Trophoblast cell (in vitro differentiated cells and primary cell): Measurements from ENCODE around the gene AKNA.

ENCODE experiments used
- DNase-seq, 2 donors: peaks; one replicate each; pipeline ENCODE4 v3.0.0-alpha.2; 2016
- H2AFZ ChIP-seq: 2 replicates; pipeline ENCODE4 v1.6.1; 2013; ENCODE audit warnings: low read length, moderate library complexity, mild to moderate bottlenecking; ENCODE audit not compliant: insufficient read depth, poor library complexity
- H2AK5ac ChIP-seq: 2 replicates; pipeline ENCODE4 v1.6.1; 2013; ENCODE audit warnings: mild to moderate bottlenecking, low read length
- H2BK120ac ChIP-seq: 2 replicates; pipeline ENCODE4 v1.6.1; 2013; ENCODE audit warnings: low read length, mild to moderate bottlenecking, moderate library complexity; ENCODE audit not compliant: insufficient read depth, poor library complexity
- H2BK12ac ChIP-seq: 2 replicates; pipeline ENCODE4 v1.6.1; 2013; ENCODE audit warnings: mild to moderate bottlenecking, low read length, moderate library complexity
- H2BK5ac ChIP-seq: 2 replicates; pipeline ENCODE4 v1.6.1; 2013; ENCODE audit warnings: low read length, low read depth, moderate library complexity, mild to moderate bottlenecking; ENCODE audit not compliant: poor library complexity
- H3K14ac ChIP-seq: 2 replicates; pipeline ENCODE4 v1.6.1; 2013; ENCODE audit warnings: mild to moderate bottlenecking, low read length
- H3K18ac ChIP-seq: 2 replicates; pipeline ENCODE4 v1.6.1; 2013; ENCODE audit warnings: mild to moderate bottlenecking, low read length
- H3K23ac ChIP-seq: 2 replicates; pipeline ENCODE4 v1.6.1; 2013; ENCODE audit warnings: low read length
- H3K27ac ChIP-seq: 2 replicates; pipeline ENCODE4 v1.5.1; 2013; ENCODE audit warnings: low read depth, mild to moderate bottlenecking, inconsistent platforms, low read length, moderate library complexity
- H3K27me3 ChIP-seq: 2 replicates; pipeline ENCODE4 v1.6.1; 2013; ENCODE audit warnings: inconsistent platforms, mild to moderate bottlenecking, low read length, moderate library complexity; ENCODE audit not compliant: insufficient read depth
- H3K36me3 ChIP-seq, 2 experiments: 1 replicate in 1 of 2; 2 replicates in 1 of 2; pipeline ENCODE4 v1.6.1; 2013; ENCODE audit warnings: low read length in 2 of 2, mild to moderate bottlenecking in 2 of 2, moderate library complexity in 1 of 2; ENCODE audit not compliant: insufficient read depth in 2 of 2, control insufficient read depth in 1 of 2
- H3K4ac ChIP-seq: 2 replicates; pipeline ENCODE4 v1.6.1; 2013; ENCODE audit warnings: low read depth, mild to moderate bottlenecking, low read length, moderate library complexity
- H3K4me1 ChIP-seq, 2 experiments: 1 replicate in 1 of 2; 2 replicates in 1 of 2; pipeline ENCODE4 v1.6.1; 2013; ENCODE audit warnings: low read length in 2 of 2, mild to moderate bottlenecking in 2 of 2, moderate library complexity in 1 of 2; ENCODE audit not compliant: insufficient read depth in 2 of 2, control insufficient read depth in 1 of 2
- H3K4me2 ChIP-seq: 2 replicates; pipeline ENCODE4 v1.6.1; 2013; ENCODE audit warnings: inconsistent platforms, mild to moderate bottlenecking, low read length, moderate library complexity
- H3K4me3 ChIP-seq: 2 replicates; pipeline ENCODE4 v1.5.1; 2013; ENCODE audit warnings: mild to moderate bottlenecking, low read depth, low read length, inconsistent platforms
- H3K79me1 ChIP-seq: one replicate; pipeline ENCODE4 v1.6.1; 2013; ENCODE audit warnings: low read length
- H3K79me2 ChIP-seq: 2 replicates; pipeline ENCODE4 v1.6.1; 2013; ENCODE audit warnings: low read length, mild to moderate bottlenecking; ENCODE audit not compliant: control insufficient read depth, insufficient read depth, poor library complexity
- H3K9ac ChIP-seq: 2 replicates; pipeline ENCODE4 v1.6.1; 2013; ENCODE audit warnings: mild to moderate bottlenecking, low read length
- H3K9me3 ChIP-seq: 2 replicates; pipeline ENCODE4 v1.6.1; 2013; ENCODE audit warnings: low read depth, mild to moderate bottlenecking, control low read depth, inconsistent platforms, low read length; ENCODE audit not compliant: insufficient read depth
- H4K12ac ChIP-seq: 2 replicates; pipeline ENCODE4 v1.6.1; 2013; ENCODE audit warnings: low read depth, mild to moderate bottlenecking, low read length, moderate library complexity
- H4K8ac ChIP-seq: 2 replicates; pipeline ENCODE4 v1.6.1; 2013; ENCODE audit warnings: low read depth, mild to moderate bottlenecking, low read length, moderate library complexity
- H4K91ac ChIP-seq: one replicate; pipeline ENCODE4 v1.6.1; 2013; ENCODE audit warnings: low read depth, mild to moderate bottlenecking, low read length, moderate library complexity
- WGBS: extraction: QIAGEN DNeasy Blood & Tissue Kit; methylation state at CpG from one replicate; pipeline ENCODE4 v1.1.7; 2013; ENCODE audit warnings: missing lambda C conversion rate; ENCODE audit not compliant: insufficient read length, insufficient coverage; ENCODE audit errors: extremely low coverage; 5-methylcytosine and 5-hydroxymethylcytosine counted together

AKNA gene

DNA sequence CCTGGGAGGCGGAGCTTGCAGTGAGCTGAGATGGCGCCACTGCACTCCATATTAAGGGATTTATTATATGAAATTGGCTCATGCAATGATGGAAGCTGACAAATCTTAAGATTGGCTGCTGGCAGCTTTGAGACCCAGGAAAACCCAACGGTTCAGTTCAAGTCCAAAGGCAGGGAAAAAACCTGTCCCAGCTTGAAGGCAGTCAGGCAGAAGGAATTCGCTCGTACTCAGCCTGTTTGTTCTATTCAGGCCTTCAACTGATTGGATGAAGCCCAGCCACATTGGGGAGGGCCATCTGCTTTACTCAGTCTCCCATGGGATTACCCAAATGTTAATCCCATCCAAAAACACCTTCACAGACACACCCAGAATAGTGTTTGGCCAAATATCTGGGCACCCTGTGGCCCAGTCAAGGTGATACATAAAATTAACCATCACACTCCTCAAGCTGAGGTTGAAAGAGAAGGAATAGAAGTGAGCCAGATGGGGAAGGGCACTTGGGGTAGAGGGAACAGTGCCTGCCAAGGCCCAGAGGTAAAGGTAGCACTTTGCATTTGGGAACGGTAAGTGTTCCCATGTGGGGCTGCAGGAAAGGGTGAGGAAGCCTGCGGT lies 73.4 kb downstream of the AKNA start:
- Histone ChIP-seq H3K9ac (no peak overlapping the region), H3K18ac (no peak overlapping the region), H3K27me3 (no peaks in the 10 kb centered on the region), H3K9me3 (peaks cover 4% of the 10 kb centered on the region), H4K12ac (no peak overlapping the region), H2AK5ac (no peak overlapping the region), H4K91ac (no peak overlapping the region), H3K36me3 (peaks cover 11% of the 10 kb centered on the region in 2 experiments), H3K27ac (no peak overlapping the region), H3K4me1 (peaks cover 2 to 4% of the 10 kb centered on the region in 2 experiments), H3K79me1 (no peaks in the 10 kb centered on the region), H3K4me2 (no peak overlapping the region), H3K14ac (no peak overlapping the region), H3K4ac (no peak overlapping the region), H2AFZ (no peak overlapping the region), H3K79me2 (no peaks in the 10 kb centered on the region), H2BK12ac (no peak overlapping the region), H4K8ac (no peak overlapping the region), H3K23ac (no peak overlapping the region), H2BK120ac (no peak overlapping the region), H3K4me3 (no peak overlapping the region), H2BK5ac (no peak overlapping the region)
- DNase-seq = peak in 1 of 2 donors; percentile 18
- WGBS = no CpG with 5 or more reads among the region's 7 CpGs

DNA sequence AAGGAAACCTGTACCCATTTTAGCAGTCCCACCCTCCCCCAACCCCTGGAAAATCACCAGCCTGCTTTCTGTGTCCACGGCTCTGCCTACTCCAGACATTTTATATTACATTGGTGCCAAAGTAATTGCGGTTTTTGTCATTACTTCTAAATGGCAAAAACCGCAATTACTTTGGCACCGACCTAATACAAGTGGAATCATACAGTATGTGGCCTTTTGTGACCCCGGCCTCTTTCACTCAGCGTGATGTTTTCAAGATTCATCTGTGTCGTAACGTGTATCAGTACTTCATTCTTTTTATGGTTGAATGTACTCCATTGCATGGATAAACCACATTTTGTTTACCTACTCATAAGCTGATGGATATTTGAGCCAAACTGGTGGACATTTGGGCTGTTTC lies 74.6 kb downstream of the AKNA start:
- Histone ChIP-seq H4K8ac (no peak overlapping the region), H3K14ac (no peak overlapping the region), H3K4me2 (no peak overlapping the region), H3K27me3 (no peaks in the 10 kb centered on the region), H4K91ac (no peak overlapping the region), H3K36me3 (peaks cover 22% of the 10 kb centered on the region in 2 experiments), H3K18ac (no peak overlapping the region), H3K79me1 (no peaks in the 10 kb centered on the region), H2BK120ac (no peak overlapping the region), H2BK5ac (no peak overlapping the region), H3K4me1 (peaks cover 2 to 4% of the 10 kb centered on the region in 2 experiments), H2AK5ac (no peak overlapping the region), H3K9me3 (peaks cover 4% of the 10 kb centered on the region), H3K79me2 (no peaks in the 10 kb centered on the region), H3K4me3 (no peak overlapping the region), H2BK12ac (no peak overlapping the region), H4K12ac (no peak overlapping the region), H3K9ac (no peak overlapping the region), H3K4ac (no peak overlapping the region), H3K27ac (no peak overlapping the region), H2AFZ (no peak overlapping the region), H3K23ac (no peak overlapping the region)
- no CpG with 5 or more reads among the region's 8 CpGs for WGBS
- no peak for DNase-seq

DNA sequence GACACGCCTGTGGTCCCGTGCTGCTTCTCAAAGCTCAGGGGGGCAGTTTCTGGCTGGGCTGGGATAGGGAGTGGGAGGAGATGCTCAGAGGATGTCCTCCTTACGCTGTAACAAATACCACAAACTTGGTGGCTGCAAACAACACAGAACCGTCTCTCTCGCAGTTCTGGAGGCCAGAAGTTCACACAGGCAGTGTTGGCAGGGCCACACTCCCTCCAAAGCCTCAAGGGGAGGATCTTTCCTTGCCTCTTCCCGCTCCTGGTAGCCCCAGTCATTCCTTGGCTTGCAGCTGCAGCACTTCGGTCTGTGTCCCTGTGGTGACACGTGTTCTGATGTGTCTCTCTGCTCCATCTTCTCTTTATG lies 75.3 kb downstream of the AKNA start:
- H2AK5ac ChIP-seq = no peak overlapping the region
- H3K4ac ChIP-seq = no peak overlapping the region
- H4K91ac ChIP-seq = no peak overlapping the region
- no peak overlapping the region for H3K9ac ChIP-seq
- DNase-seq = no peak
- H4K8ac ChIP-seq = no peak overlapping the region
- H3K36me3 ChIP-seq = peaks cover 26 to 27% of the 10 kb centered on the region in 2 experiments
- peaks cover 2 to 4% of the 10 kb centered on the region in 2 experiments for H3K4me1 ChIP-seq
- H3K23ac ChIP-seq = no peak overlapping the region
- no peak overlapping the region for H2BK120ac ChIP-seq
- no peaks in the 10 kb centered on the region for H3K79me2 ChIP-seq
- no peak overlapping the region for H2AFZ ChIP-seq
- no peak overlapping the region for H2BK5ac ChIP-seq
- peaks cover 4% of the 10 kb centered on the region for H3K9me3 ChIP-seq
- WGBS = no CpG with 5 or more reads among the region's 8 CpGs
- H3K4me3 ChIP-seq = no peak overlapping the region
- H3K79me1 ChIP-seq = no peaks in the 10 kb centered on the region
- no peak overlapping the region for H4K12ac ChIP-seq
- no peak overlapping the region for H3K4me2 ChIP-seq
- no peak overlapping the region for H3K18ac ChIP-seq
- no peak overlapping the region for H3K27ac ChIP-seq
- H2BK12ac ChIP-seq = no peak overlapping the region
- no peak overlapping the region for H3K14ac ChIP-seq
- H3K27me3 ChIP-seq = no peaks in the 10 kb centered on the region

DNA sequence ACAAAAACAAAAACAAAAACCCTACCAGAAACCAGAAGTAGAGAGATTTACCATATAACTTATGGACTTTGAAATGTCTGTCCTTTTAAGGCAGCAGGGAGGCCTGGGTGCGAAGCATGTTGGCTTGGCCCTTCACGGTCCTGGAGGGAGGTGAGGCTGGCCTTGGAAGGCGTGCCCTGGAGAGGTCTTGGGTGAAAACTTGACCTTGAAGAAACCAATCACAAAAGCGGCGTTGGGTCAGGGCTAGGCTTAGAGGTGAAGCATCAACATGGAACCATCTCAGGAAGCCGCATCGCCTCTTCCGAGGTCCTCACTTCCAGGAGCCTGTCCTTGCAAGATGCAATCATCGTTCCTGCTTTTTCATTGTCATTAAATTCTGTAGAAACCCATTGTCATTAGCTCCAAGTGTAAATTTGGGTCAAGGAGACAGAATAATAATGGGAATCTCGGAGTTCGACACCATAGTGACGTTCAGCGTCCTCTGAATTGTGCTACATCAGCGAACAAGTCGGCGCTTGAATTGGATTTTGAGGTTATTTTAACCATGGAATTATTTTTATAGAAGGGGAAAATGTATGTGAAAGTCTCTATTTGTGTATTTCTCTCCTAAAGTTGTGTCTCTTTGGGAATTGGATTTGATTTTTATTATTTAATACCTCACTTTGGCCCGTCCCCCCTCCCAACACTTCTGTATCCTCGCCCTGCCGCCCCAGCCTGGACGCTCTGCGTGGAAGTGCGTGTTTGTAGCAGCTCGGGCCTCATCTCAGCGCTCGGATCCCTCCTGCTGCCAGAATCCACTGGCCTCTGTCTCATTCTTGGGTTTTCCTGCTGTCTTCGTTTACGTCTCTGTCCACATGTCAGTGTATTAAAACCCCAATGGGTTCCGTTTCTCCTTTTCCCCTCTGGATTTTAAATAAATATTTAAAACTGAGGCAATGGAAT lies 75.9 kb downstream of the AKNA start:
- H3K79me1 ChIP-seq = no peaks in the 10 kb centered on the region
- H2BK120ac ChIP-seq = no peak overlapping the region
- peaks cover 1 to 3% of the 10 kb centered on the region in 2 experiments for H3K4me1 ChIP-seq
- no peak overlapping the region for H2AFZ ChIP-seq
- peaks cover 33% of the 10 kb centered on the region in 2 experiments for H3K36me3 ChIP-seq
- no peaks in the 10 kb centered on the region for H3K79me2 ChIP-seq
- no CpG with 5 or more reads among the region's 28 CpGs for WGBS
- H3K4ac ChIP-seq = no peak overlapping the region
- no peak overlapping the region for H3K4me2 ChIP-seq
- H4K8ac ChIP-seq = no peak overlapping the region
- H2AK5ac ChIP-seq = no peak overlapping the region
- H3K27me3 ChIP-seq = no peaks in the 10 kb centered on the region
- H4K91ac ChIP-seq = no peak overlapping the region
- H3K23ac ChIP-seq = no peak overlapping the region
- no peak overlapping the region for H3K9ac ChIP-seq
- no peak overlapping the region for H3K27ac ChIP-seq
- no peak overlapping the region for H2BK5ac ChIP-seq
- no peak overlapping the region for H3K18ac ChIP-seq
- H3K14ac ChIP-seq = no peak overlapping the region
- DNase-seq = no peak
- no peak overlapping the region for H2BK12ac ChIP-seq
- no peak overlapping the region for H3K4me3 ChIP-seq
- no peak overlapping the region for H4K12ac ChIP-seq
- peaks cover 4% of the 10 kb centered on the region for H3K9me3 ChIP-seq
